ENCODE data around the gene RDX. TPM values are rescaled to one million over a fixed set of nuclear protein-coding genes. Genes with fewer than 3 reads are reported as not detected.
A peak's percentile ranks its signal among the peaks of the same experiment; 100 is the strongest.

Gene RDX
- total RNA-seq, 4 donors from 2014 or later = 75.7 to 114 (median 106) TPM

DNA sequence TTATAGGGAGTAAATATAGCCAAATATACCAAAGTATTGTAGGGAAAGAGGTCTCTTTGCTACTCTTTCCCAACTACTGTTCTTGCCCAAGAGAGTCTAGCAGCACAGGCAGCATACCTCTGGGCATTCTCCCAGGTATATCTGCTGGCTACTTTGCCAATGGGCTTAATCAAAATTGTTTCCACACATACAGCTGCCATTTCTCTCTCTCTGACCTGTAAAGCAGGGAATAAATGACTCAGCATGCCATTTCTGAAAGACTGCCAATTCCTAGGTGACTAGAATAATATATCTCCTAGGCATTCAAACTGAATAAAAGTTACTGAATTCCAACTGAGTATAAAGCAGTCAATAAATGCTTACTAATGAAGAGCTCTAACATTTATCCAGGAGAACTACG lies 44.6 kb downstream of the RDX start:
- no peaks in the 10 kb centered on the region for H3K27me3 ChIP-seq
- TF ChIP-seq EP300 (IDR thresholded peaks at IDR 0.05) (no peak), POLR2AphosphoS5 (IDR thresholded peaks at IDR 0.05) (peak; percentile 15)
- no peak overlapping the region for H3K4me3 ChIP-seq
- H3K36me3 ChIP-seq = peaks cover 0 to 67% of the 10 kb centered on the region in 2 donors
- peak overlapping the region in 1 of 4 donors; percentile 26 for H3K27ac ChIP-seq
- H3K9me3 ChIP-seq = no peaks in the 10 kb centered on the region
- no peak for ATAC-seq
- H3K4me1 ChIP-seq = peaks cover 0 to 11% (median 9%) of the 10 kb centered on the region in 3 donors
- WGBS, 2 donors (ENCODE audit: low coverage in 1 of 2) = 17 to 25% methylated on average over 1 of the region's 1 CpG

DNA sequence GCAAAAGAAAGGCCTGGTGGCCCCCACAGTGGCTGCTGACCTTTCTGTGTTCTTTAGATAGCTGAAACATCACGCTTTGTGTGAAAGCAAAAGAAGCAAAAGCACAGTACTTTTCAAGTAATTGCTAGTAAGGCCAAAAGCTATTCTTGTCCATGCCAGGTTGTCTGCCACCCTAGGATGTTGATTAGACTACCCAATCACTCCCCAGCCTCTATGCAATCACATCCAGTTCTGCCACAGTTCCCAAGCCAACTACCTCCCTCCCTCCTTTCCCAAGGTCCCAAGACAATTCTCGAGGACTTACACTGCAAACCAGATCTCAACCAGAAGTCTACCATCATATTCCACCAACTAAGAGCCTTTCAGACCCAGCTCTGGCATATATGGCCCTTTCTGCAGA lies 46.2 kb downstream of the RDX start:
- Histone ChIP-seq H3K4me1 (peaks cover 0 to 11% (median 9%) of the 10 kb centered on the region in 3 donors), H3K4me3 (no peak overlapping the region), H3K27ac (no peak overlapping the region), H3K27me3 (no peaks in the 10 kb centered on the region), H3K9me3 (no peaks in the 10 kb centered on the region), H3K36me3 (peaks cover 0 to 65% of the 10 kb centered on the region in 2 donors)
- no peak for ATAC-seq
- 77 to 90% methylated on average over 2 of the region's 2 CpGs for WGBS, 2 donors (ENCODE audit: low coverage in 1 of 2)
- TF ChIP-seq POLR2A (IDR thresholded peaks at IDR 0.05) (no peak), EP300 (IDR thresholded peaks at IDR 0.05) (no peak), POLR2AphosphoS5 (IDR thresholded peaks at IDR 0.05) (no peak)
- TF ChIP-seq, protein P1, sequence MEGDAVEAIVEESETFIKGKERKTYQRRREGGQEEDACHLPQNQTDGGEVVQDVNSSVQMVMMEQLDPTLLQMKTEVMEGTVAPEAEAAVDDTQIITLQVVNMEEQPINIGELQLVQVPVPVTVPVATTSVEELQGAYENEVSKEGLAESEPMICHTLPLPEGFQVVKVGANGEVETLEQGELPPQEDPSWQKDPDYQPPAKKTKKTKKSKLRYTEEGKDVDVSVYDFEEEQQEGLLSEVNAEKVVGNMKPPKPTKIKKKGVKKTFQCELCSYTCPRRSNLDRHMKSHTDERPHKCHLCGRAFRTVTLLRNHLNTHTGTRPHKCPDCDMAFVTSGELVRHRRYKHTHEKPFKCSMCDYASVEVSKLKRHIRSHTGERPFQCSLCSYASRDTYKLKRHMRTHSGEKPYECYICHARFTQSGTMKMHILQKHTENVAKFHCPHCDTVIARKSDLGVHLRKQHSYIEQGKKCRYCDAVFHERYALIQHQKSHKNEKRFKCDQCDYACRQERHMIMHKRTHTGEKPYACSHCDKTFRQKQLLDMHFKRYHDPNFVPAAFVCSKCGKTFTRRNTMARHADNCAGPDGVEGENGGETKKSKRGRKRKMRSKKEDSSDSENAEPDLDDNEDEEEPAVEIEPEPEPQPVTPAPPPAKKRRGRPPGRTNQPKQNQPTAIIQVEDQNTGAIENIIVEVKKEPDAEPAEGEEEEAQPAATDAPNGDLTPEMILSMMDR (IDR thresholded peaks at IDR 0.05) = no peak

DNA sequence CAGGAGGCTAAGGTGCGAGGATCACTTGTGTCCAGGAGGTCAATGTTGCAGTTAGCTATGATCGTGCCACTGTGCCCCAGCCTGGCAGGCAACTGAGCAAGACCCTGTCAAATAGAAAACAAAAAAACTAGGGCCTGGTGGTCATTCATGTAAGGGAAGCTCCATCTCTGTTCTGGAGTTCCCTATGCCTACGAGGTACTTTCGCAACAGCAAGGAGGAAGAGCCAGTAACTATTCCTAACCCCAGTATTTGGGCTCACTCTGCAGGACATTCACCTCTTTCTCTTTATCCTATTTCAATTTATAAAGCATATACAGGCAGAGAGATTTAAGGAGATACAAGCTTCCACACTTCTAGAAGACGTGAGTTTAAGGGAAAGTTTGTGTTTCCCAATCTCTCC lies 46.6 kb downstream of the RDX start:
- Histone ChIP-seq H3K36me3 (peaks cover 0 to 69% of the 10 kb centered on the region in 2 donors), H3K9me3 (no peaks in the 10 kb centered on the region), H3K4me1 (peaks cover 0 to 11% (median 9%) of the 10 kb centered on the region in 3 donors), H3K27me3 (no peaks in the 10 kb centered on the region), H3K4me3 (no peak overlapping the region), H3K27ac (no peak overlapping the region)
- TF ChIP-seq POLR2A (IDR thresholded peaks at IDR 0.05) = no peak
- TF ChIP-seq, protein P1 (IDR thresholded peaks at IDR 0.05) = no peak
- WGBS, 2 donors (ENCODE audit: low coverage in 1 of 2) = 87 to 96% methylated on average over 3 to 5 of the region's 5 CpGs
- ATAC-seq = no peak

DNA sequence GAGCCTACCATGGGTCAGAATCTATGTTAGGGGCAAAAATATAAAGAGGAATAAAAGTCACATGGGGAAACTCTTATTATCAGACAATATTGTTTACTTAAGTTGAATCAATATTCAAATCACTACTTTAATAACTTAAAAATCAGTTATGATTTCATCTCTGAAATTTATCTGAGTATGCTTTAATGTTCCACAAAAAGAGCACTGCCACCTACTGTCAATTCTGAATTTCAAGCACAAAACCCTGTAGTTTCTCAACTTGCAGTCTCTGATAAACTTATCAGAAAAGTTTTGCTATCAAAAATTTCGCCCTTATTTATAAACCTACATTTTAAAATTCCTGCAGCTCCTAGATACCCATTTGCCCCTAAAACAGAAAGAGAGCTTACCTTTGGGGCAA lies 47.3 kb downstream of the RDX start:
- Histone ChIP-seq H3K9me3 (no peaks in the 10 kb centered on the region), H3K4me3 (no peak overlapping the region), H3K27ac (no peak overlapping the region), H3K27me3 (no peaks in the 10 kb centered on the region), H3K36me3 (peaks cover 0 to 70% of the 10 kb centered on the region in 2 donors), H3K4me1 (peaks cover 0 to 11% (median 9%) of the 10 kb centered on the region in 3 donors)
- no peak for ATAC-seq
- 74 to 85% methylated on average over 1 of the region's 1 CpG for WGBS, 2 donors (ENCODE audit: low coverage in 1 of 2)
- TF ChIP-seq, protein P1 (IDR thresholded peaks at IDR 0.05) = peak in 1 of 4 experiments; percentile 28
- no peak for TF ChIP-seq POLR2A (IDR thresholded peaks at IDR 0.05)

DNA sequence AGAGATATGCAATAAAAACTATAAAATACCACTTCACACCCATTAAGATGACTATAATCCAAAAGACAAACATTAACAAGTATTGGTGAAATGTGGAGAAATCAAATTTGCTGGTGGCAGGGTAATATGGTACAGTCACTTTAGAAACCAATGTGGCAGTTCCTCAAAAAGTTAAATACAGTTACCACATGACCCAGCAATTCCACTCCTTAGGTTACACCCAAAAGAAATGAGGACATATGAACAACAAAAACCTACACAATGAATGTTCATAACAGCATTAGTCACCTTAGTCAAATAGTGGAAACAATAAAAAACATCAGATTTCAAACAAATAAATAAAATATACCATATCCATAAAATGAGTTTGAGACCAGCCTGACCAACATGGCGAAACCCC lies 52.6 kb downstream of the RDX start:
- no peak for ATAC-seq
- H3K9me3 ChIP-seq = no peaks in the 10 kb centered on the region

More for the DNA sequence above, 52.6 kb downstream of the RDX start:
- WGBS, 2 donors (ENCODE audit: low coverage in 1 of 2) = 100% methylated on average over 1 of the region's 1 CpG; no CpG with 5 or more reads in 1 of the 2 donors
- Histone ChIP-seq H3K27me3 (no peaks in the 10 kb centered on the region), H3K4me3 (no peak overlapping the region), H3K27ac (no peak overlapping the region), H3K36me3 (peaks cover 0 to 72% of the 10 kb centered on the region in 2 donors), H3K4me1 (no peaks in the 10 kb centered on the region)
- TF ChIP-seq POLR2AphosphoS5 (IDR thresholded peaks at IDR 0.05) (no peak), POLR2A (IDR thresholded peaks at IDR 0.05) (no peak), EP300 (IDR thresholded peaks at IDR 0.05) (no peak)
- TF ChIP-seq, protein P1 (IDR thresholded peaks at IDR 0.05) = no peak
